ENCODE results near the gene ST6GALNAC5.

Gene ST6GALNAC5

DNA sequence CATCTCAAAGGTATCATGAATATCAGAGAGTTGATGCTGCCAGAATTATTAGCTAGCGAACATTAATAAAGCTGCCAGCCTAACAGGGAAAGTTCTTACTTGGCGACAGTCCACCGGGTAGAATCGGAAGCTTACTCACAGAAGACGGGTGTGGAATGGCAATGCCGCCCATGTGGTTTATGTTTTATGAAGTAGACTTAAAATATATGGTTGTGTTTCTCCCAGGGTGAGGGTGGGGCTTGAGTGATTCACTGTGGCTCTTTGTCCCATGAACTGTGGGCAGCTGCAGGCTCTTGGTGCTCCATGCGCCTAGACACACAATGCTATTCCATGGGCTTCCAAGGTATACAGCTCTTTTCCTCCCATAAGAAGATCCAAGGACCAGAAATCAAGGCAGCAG, 189.2 kb downstream of the ST6GALNAC5 start:
- no peak for DNase-seq

DNA sequence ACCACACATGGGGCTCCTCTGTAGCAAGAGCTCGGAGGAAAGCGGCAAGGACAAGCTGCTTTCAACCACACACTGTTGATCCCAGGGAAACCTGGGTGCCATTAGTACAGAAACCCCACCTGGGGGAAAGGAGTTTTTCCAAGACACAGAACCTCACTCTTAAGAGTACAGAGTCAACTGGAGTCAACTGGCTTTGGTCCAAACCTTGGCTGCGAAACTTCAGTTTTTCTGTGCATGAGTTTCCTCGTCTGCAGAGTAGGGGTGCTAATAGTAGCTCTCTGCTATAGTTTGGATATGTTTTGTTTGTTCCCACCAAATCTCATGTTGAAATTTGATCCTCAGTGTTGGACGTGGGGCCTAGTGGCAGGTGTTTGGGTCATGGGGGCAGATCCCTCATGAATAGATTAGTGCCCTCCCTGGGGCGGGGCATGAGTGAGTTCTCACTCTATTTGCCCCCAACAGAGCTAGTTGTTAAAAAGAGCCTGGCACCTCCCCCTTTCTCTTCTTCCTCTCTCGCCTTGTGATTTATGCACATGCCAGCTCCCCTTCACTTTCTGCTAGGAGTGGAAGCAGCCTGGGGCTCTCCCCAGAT, 190.8 kb downstream of the ST6GALNAC5 start:
- DNase-seq = no peak

DNA sequence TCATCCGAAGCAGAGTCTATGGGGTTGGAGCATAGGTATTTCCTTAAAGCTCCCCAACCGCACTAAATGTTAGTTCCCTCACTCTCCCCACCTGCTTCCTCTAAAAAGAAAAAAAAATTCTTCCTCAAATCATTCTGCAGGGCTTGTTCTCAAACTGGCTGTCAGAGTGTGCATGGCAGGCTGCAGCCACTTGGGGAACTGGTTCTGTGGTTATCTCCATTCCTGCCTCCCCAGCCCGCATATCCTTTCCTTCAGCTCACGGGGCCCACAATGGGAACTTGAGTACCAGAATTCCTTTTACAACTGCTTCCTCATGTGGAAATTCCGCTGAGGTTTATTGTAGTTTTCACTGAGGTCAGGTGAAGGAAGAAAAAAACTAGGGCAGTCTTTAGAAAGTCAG, 192.7 kb downstream of the ST6GALNAC5 start:
- DNase-seq = no peak

DNA sequence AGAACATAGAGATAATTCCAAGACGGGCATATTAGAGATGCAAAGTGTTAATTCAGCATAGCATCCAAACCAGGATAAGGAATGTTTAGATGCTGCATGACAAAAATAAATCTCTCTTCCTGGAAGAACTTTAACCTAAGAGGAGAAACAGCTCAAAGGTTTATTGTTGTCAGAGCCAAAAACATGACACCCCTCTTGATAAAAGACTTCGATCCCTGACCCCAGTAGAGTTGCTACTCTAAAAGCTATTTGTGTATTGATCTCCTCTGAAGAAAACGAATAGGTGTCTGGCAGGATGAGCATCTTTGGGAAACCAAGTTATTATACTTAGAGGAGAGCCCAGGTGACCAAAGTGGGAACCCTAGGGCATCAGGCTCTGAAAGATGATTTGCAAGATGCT, 193.9 kb downstream of the ST6GALNAC5 start:
- no peak for DNase-seq

DNA sequence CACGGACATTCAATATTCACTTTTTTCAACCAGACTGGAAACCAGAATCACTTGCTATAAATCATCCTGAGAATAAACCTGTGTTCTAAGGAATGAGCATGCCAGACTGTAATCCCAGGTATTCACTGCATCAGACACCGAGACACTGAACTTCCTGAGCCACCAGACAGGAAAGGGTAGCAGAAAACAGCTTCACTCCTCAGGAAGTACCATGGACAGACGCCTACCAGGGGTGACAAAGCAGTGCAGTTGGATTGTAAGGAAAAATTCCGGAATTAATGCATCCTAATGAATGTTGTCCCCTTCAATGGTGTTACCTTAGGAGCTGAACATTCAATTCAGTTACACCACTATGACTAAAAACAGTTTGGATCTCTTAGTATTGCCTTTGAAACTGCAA, 195.8 kb downstream of the ST6GALNAC5 start:
- no peak for DNase-seq

DNA sequence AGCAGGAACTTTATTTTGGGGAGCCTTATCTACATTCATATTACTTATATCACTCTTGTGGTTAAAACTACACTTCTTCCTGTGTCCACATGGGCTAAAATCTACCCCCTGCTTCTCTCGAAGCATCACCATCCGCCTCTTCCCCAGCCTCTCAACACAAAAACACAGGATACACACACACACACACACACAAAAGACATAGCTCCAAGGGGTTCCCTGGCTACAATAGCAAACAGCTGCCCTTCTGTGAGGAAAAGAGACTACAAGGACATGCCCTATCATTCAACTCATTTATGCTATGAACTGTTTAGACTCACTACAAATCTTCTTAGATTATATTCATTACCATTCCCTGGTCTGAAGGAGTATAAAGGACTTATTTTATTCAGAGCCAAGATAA, 197.0 kb downstream of the ST6GALNAC5 start:
- no peak for DNase-seq

DNA sequence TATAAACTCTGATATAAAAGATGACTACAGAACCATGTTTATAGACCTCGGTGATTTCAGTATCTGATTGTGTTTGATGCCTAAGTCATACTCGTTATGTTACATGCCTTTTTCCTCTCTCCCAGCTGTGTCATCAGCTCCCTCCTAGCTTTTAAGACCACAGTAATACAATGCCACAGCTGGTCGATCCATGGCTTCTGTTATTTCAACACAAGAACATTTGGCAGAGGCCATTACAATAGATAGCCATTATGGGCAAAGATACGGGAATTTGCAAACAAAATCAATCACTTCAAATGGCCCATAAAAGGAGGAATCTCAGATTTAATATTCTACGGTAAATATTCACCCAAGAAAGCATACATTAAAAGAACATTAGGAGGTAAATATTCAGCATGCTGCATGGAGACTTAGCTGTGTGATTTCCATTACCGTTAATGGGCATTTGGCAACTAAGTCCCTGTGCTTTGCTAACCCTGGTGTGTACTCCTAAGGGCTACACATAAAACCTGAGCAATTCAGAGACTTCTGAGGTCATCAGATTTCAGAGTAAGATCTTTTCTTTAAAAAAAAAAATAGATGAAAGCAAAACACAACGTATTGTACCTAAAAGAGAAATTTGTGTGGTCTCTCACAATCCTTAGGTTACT, 198.5 kb downstream of the ST6GALNAC5 start:
- no peak for DNase-seq

DNA sequence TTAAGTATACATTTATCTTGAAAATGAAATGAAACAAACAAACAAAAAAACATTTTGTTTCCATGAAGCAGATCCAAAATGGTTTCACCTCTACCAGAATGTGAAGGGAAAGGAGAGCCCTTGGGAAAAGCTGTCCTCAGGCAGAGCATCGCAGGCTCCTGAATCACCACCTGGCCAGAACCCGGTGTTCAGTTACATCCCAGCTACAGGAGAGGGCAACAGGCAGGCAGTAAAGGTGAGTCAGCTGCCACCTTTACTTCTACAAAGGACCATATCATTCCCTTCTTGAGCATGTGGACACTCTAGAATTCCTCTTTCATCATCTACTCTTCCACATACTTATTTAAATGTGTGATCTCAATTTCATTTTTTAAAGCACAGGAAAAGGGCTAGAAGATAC, 200.7 kb downstream of the ST6GALNAC5 start:
- no peak for DNase-seq

DNA sequence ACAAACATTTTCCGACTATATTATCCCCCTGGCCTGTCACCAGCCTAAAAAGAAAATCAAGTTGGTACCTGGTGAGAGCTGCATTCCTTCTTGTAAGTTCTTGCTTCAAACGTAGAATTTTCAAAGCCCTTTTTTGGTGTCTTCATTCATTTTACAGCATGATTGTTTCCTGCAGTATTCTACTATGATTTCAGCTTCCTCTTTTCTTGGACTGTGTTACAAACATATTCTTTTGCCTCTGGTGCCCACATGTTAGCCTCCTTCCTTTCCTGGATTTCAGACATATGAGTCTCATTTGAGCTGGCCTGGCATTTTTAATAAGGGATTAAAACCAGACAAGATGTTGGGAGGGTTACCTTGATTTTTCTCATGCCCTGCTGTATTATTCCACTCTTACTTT, 209.5 kb downstream of the ST6GALNAC5 start:
- no peak for DNase-seq

DNA sequence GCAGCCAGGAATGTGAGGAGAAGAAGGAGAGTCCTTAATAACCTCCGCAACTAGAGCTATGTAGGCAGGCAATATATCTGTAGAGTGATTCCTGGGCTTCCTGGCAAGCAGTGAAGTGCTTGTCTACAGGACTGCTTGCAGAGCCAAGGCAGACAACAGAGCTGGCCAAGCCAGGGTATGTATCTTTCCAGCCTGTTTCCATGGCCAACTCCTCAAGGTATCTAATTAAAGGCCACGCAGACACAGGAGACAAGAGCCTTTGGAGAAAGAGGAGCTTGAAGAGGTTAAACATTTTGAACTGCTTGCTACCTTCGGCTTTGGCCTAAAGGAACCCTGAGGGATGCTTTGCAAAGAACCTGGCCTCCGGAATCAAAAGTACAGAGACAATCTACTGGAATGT, 214.6 kb downstream of the ST6GALNAC5 start:
- peak; percentile 23 for DNase-seq

DNA sequence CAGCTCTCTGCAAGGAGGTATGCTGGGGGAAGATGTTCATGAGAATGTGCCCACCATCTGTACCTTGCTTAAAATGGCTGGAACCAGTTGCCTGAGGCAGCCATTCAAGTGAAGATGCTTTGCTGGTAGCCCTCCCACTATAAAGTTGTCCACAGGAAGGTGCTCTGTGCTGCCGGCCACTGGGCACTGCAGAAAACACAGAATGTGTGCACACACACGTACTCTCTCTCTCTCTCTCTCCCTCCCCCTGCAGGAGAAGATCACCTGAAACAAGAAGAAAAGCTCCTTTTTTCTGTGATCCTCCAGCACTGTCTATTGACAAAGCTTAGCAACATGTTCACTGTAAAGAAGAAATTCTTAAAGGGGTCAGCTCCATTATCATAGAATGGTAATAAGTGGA, 217.2 kb downstream of the ST6GALNAC5 start:
- no peak for DNase-seq

DNA sequence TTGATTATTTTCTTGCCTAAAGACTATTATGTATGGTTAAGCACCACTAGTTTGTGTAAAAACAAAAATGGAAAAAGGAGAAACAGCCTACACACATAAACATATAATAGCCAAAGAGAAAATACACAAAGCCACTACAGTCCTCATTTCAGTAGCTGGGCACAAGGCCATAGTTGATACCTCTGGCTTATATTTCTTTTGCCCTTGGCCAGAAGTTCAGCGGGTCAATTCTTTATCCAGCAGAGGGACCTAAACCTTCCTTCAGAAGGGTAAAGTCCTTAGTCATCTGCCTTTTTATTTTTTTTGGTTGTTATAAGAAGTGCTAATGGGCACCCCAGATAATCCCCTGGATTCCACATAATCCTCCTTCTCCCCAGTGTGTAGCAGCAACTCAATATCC, 217.8 kb downstream of the ST6GALNAC5 start:
- DNase-seq = no peak

DNA sequence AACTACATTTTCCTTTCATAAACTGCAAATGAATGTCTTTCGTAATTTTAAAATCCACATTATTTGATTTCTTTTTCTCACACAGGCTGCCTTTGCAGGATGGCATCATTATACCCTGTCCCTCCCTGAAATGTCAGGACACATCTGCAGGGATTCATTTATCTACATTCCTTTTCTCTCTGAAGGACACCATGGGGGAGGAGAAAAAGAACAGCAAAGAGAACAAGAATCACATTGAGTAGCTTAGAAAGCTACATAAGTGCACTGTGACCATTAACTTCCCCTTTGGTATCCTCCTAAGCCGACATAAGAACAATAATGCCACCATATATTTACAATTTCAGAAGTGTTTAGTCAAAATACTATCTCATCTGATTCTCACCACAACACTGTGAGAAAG, 222.5 kb downstream of the ST6GALNAC5 start:
- peak; percentile 24 for DNase-seq

DNA sequence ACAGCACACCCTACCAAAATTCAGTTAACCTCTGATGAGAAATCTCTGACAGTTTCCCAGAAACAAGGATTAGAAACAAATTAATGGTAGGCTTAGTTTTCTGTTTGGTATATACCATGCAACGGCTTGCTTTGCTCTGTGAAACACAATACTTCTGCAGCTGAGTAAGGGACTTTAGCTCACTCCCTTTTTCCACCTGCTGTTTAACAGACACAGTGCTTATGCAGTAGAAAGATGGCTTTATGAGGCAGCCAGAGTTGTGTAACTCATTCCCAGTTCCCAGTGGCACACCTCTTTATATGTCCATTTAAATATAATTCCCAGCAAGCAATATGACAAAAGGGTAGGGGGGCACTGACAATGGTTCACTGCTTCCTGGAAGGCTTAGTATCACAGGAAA, 228.0 kb downstream of the ST6GALNAC5 start:
- DNase-seq = no peak

DNA sequence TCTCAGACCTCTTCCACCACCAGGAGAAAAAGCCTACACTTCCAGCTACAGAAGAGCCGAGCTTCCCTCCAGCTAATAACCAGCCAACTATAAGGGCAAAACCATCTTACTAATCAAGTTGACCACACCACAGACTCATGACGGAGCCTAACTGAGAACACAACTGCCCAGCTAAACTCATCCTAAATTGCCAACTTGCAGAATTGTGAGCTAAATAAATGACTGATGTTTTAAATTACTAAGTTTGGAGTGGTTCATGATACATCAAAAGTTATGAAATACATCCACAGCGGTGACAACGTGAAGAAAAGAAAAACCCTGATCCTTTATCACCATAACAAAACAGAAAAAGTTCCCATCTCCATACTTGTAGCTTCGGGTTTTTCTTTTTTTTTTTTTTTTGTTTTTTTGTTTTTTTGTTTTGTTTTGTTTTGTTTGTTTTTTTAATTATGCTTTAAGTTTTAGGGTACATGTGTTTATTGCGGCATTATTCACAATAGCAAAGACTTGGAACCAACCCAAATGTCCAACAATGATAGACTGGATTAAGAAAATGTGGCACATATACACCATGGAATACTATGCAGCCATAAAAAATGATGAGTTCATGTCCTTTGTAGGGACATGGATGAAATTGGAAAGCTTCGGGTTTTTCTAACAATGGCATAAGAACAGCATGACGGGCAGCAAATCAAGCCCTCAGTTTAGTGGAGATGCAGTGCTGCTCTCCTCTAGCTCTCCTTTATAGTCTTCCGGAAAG, 229.4 kb downstream of the ST6GALNAC5 start:
- DNase-seq = no peak

DNA sequence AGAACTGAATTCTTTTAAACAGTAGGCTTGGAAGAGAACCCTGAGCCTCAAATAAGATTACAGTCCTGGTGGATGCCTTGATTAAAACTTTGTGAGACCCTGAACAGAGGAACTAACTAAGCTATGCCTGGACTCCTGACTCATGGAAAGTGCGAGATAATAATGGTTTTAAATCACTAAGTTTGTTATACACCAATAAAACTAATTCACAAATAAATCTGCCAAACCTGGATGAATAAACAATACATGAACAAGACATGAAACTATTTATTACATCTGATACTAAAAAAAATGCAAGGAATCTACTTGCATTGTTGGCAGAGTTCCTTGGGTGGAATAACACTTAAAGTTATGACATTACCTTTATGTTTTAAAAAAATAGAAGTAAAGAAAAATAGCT, 233.6 kb downstream of the ST6GALNAC5 start:
- no peak for DNase-seq

DNA sequence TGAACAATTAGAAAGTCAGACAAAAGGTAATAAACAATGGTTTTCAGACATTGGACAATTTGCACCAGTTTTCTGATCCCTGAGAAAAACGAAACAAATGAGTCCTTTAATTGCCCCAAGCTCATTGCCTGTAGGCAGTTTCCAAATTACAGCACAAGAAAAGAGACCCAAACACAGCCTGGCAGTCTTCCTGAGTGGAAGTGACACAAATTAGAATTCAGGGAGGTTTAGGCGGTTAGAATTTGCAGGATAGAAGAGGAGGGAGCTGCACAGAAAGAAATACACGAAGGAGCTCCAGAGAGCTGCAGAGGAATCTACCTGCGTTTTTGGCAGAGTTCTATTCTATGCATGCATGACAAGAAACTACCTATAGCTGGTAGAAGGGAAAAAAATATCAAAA, 236.2 kb downstream of the ST6GALNAC5 start:
- no peak for DNase-seq

DNA sequence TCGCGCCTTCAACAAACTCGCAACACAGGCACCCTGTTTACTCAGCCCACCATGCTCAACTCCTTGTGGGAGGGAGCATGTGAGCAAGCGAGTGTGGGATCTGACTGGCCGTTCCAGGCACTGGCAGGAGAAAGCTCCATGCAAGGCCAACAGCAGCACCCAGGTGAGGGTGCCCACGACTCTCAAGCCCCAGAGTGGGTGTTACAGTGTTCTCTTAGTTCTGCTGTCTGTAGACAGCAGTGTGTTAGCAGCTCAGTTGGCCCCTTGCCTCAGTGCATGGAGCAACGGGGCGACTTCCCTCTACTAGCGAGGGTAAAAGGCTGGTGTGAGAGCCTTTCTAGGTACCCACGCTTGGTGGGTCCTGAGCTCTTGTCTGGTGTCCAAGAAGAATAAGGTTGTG, 237.4 kb downstream of the ST6GALNAC5 start:
- no peak for DNase-seq
